Calu3 (cell line): ENCODE results near the gene DDN. TPM values are rescaled to one million over a fixed set of nuclear protein-coding genes. Genes with fewer than 3 reads are reported as not detected.

ENCODE experiments used
- BruUV-seq: library from RNA; stranded (reverse); fragments of 400-500 nt; replicated peaks from 2 replicates; lab custom pipeline; 2021; lab: Mats Ljungman, UMichigan
- CTCF ChIA-PET: fragments of 300-600 bp; sonication (Branson Sonifier 250); formaldehyde crosslinking; loops from one replicate; lab custom pipeline; 2022; ENCODE audit warnings: antibody characterized with exemption; lab: Charles Lee
- DNase-seq: peaks from one replicate; pipeline ENCODE4 v3.0.0; 2022
- H3K27ac Mint-ChIP-seq: one replicate; pipeline ENCODE4 v1.8.0; 2022; ENCODE audit warnings: mixed read lengths; ENCODE audit not compliant: unreplicated experiment
- H3K27me3 Mint-ChIP-seq: one replicate; pipeline ENCODE4 v1.8.0; 2022; ENCODE audit warnings: mixed read lengths; ENCODE audit not compliant: unreplicated experiment
- H3K36me3 Mint-ChIP-seq: one replicate; pipeline ENCODE4 v1.8.0; 2022; ENCODE audit warnings: mild to moderate bottlenecking, moderate library complexity, mixed read lengths; ENCODE audit not compliant: insufficient read depth, unreplicated experiment
- H3K4me1 Mint-ChIP-seq: one replicate; pipeline ENCODE4 v1.8.0; 2022; ENCODE audit warnings: mild to moderate bottlenecking, low read depth, mixed read lengths; ENCODE audit not compliant: unreplicated experiment
- H3K4me3 Mint-ChIP-seq: one replicate; pipeline ENCODE4 v1.8.0; 2022; ENCODE audit warnings: mild to moderate bottlenecking, low read depth, moderate library complexity, mixed read lengths; ENCODE audit not compliant: unreplicated experiment
- H3K9me3 Mint-ChIP-seq: one replicate; pipeline ENCODE4 v1.8.0; 2022; ENCODE audit warnings: low read depth, mixed read lengths; ENCODE audit not compliant: unreplicated experiment
- intact Hi-C: fragments of 100-400 bp; cut with micrococcal nuclease; formaldehyde crosslinking; loops from one replicate; pipeline ENCODE4 v1.10.0; 2022; ENCODE audit not compliant: unreplicated experiment
- total RNA-seq: library from RNA; stranded (reverse); gene quantifications from 2 replicates; pipeline ENCODE4 v1.2.3, GENCODE V29; 2022
- TF ChIP-seq, protein P1 (sequence below): fragments of 200-600 bp; IDR thresholded peaks from one replicate; pipeline ENCODE4 v1.8.0; 2022; ENCODE audit warnings: antibody characterized with exemption; ENCODE audit not compliant: unreplicated experiment

DDN gene
- total RNA-seq, 1 experiment from 2014 or later = 0.21 TPM

DNA sequence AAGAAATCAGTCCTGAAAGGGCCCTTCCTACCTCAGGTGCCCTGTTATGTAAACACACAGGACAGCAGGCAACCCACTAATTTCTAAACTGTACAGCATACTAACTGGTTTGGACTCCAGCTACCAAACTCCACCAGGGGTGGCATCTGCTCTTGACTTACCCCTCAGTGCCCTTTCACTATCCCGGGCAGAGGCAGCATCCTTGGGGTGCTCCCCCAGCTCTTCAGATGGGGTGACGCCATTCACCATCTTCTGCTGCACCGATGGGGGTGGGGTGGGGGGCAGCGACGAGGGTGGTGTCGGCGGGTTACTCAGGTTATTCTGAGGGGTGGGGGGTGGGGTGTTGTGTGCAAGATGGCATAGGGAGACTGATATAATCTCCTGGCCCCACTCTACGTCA, 30.9 kb upstream of the DDN start:
- no peak for DNase-seq
- CTCF ChIA-PET = no interaction called here
- TF ChIP-seq, protein P1, sequence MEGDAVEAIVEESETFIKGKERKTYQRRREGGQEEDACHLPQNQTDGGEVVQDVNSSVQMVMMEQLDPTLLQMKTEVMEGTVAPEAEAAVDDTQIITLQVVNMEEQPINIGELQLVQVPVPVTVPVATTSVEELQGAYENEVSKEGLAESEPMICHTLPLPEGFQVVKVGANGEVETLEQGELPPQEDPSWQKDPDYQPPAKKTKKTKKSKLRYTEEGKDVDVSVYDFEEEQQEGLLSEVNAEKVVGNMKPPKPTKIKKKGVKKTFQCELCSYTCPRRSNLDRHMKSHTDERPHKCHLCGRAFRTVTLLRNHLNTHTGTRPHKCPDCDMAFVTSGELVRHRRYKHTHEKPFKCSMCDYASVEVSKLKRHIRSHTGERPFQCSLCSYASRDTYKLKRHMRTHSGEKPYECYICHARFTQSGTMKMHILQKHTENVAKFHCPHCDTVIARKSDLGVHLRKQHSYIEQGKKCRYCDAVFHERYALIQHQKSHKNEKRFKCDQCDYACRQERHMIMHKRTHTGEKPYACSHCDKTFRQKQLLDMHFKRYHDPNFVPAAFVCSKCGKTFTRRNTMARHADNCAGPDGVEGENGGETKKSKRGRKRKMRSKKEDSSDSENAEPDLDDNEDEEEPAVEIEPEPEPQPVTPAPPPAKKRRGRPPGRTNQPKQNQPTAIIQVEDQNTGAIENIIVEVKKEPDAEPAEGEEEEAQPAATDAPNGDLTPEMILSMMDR = no peak
- no peaks in the 10 kb centered on the region for H3K27me3 Mint-ChIP-seq
- intact Hi-C loops = no loop called here
- no peaks in the 10 kb centered on the region for H3K9me3 Mint-ChIP-seq
- H3K27ac Mint-ChIP-seq = no peak overlapping the region
- H3K4me1 Mint-ChIP-seq = no peaks in the 10 kb centered on the region
- no peak overlapping the region for H3K4me3 Mint-ChIP-seq
- H3K36me3 Mint-ChIP-seq = peaks cover 23% of the 10 kb centered on the region
- no TSS peak for BruUV-seq

DNA sequence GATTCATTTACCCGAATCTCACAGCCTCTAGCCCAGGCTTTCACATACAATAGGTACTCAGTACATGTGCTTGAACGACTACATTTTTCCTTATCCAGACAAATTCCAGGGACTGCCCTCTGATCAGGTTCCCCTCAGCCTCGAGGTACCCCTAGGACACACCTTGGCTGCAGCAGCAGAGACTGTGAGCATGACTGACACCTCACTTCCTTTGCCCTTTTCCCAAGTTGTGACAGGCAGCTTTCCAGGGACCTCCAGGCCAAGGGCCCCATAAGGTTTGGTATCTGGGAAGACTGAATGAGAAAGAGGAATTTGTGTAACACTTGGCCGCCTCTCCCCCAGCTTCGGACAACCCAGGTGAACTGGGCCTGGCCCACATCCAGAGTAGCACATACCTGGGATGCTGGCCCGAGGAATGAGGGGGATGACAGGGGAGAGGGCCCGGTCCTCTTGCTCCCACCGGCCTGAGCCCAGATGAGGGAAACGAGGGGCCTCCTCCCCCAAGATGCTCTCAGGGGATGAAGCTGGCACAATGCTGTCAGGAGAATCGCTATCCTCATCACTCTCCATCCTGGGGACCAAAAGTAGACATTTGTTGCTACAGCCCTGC, 29.6 kb upstream of the DDN start:
- Mint-ChIP-seq H3K27me3 (no peaks in the 10 kb centered on the region), H3K4me1 (no peaks in the 10 kb centered on the region), H3K9me3 (no peaks in the 10 kb centered on the region), H3K27ac (no peak overlapping the region), H3K36me3 (peaks cover 28% of the 10 kb centered on the region), H3K4me3 (no peak overlapping the region)
- BruUV-seq = no TSS peak
- CTCF ChIA-PET = no interaction called here
- TF ChIP-seq, protein P1 = no peak
- intact Hi-C loops = no loop called here
- no peak for DNase-seq

DNA sequence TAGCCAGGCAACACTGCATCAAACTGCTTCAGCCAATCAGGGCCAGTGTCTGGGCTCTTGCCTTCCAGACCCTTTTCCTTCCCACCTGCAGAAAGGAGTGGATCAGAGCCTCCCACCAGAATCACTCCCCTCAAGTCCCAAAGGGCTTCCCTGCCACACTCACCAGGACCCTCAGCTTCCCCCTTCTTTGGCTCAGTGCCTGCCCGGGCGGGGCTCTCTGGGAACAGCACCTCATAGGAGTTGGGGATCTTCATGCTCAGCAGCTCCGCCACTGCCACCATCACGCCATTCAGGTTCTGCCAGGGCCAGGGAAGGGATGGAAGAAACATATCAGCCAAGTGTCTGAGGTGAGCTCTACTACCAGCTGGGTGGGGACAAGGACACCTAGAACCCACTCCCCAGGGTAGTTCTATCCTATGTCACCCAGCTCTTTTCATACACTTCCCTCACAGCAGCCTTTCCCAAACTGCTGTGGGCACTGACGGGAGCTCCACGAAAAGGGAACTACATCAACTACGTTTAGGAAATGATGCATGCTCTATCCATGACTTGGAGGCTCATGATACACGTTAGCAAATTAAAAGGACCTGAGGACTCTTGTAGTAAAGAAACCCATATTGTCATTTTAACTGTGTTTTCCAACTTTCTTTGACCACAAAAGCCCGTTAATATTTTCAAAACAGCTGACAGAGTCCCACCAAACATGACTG, 28.8 kb upstream of the DDN start:
- peaks cover 34% of the 10 kb centered on the region for H3K36me3 Mint-ChIP-seq
- no peak overlapping the region for H3K27ac Mint-ChIP-seq
- no TSS peak for BruUV-seq
- intact Hi-C loops = no loop called here
- no peak overlapping the region for H3K4me3 Mint-ChIP-seq
- DNase-seq = no peak
- H3K27me3 Mint-ChIP-seq = no peaks in the 10 kb centered on the region
- TF ChIP-seq, protein P1 = no peak
- no peaks in the 10 kb centered on the region for H3K4me1 Mint-ChIP-seq
- no peaks in the 10 kb centered on the region for H3K9me3 Mint-ChIP-seq
- CTCF ChIA-PET = no interaction called here

DNA sequence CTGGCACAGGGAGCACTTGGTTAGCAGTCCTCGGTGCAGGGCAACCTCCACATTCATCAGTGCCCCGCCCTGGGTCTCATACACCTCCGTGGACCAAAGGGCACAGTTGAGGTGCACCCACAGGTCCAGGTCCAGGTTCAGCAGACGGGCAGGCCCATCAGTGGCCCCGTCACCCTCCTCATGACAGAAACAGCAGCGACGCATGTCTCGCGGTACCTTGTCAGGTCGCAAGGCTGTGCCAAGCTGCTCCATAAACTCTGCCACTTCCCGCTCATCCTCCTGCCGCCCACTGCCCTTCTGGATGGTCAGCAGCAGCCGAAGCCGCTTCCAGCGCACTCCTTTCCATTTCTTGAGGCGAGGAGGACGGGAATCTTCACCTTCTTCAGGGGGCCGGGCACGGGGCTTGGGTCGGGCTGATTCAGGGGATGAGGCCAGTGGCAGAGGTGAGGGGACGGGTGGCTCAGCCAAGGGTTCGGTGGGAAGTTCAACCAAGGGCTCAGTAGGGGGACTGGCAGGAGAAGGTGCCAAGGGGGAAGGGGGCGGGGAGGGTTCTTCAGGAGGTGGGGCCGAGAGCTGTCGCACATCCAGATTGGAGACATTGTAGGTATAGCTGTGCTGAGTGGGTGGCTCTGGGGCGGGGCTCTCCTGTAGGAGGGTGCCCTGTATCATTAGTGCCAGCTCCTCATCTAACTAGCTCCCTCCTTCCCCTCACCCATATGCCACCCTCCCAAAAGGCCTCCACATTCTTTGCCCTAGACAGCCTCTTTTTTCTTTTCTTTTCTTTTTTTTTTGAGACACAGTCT, 27.7 kb upstream of the DDN start:
- TF ChIP-seq, protein P1 = no peak
- Mint-ChIP-seq H3K4me3 (no peak overlapping the region), H3K4me1 (no peaks in the 10 kb centered on the region), H3K36me3 (peaks cover 40% of the 10 kb centered on the region), H3K27me3 (no peaks in the 10 kb centered on the region), H3K27ac (no peak overlapping the region), H3K9me3 (no peaks in the 10 kb centered on the region)
- BruUV-seq = no TSS peak
- intact Hi-C loops = no loop called here
- CTCF ChIA-PET = no interaction called here
- DNase-seq = no peak
